SK-N-SH treated with all-trans-retinoic acid at 6 μM for 48 hours (cell line): Measurements from ENCODE around the gene MED8.

Experiments
- BACH2 ChIP-seq: fragments of 250-450 bp; sonication (Bioruptor Pico); IDR thresholded peaks from 2 replicates; pipeline ENCODE4 v1.9.0; 2021; ENCODE audit warnings: mild to moderate bottlenecking, borderline replicate concordance
- CREB5 ChIP-seq: fragments of 250-450 bp; sonication (Bioruptor Pico); IDR thresholded peaks from 2 replicates; pipeline ENCODE4 v1.5.1; 2020; ENCODE audit warnings: low read depth, mild to moderate bottlenecking, moderate library complexity
- ESRRG ChIP-seq: fragments of 250-450 bp; sonication (Bioruptor Pico); IDR thresholded peaks from 2 replicates; pipeline ENCODE4 v1.6.1; 2021; ENCODE audit warnings: mild to moderate bottlenecking
- PATZ1 ChIP-seq: fragments of 250-450 bp; sonication (Bioruptor Pico); IDR thresholded peaks from 2 replicates; pipeline ENCODE4 v1.8.0; 2020; ENCODE audit warnings: mild to moderate bottlenecking, moderate library complexity, borderline replicate concordance
- POU6F1 ChIP-seq: fragments of 250-450 bp; sonication (Bioruptor Pico); IDR thresholded peaks from 2 replicates; pipeline ENCODE4 v1.8.0; 2021; ENCODE audit warnings: low read depth, mild to moderate bottlenecking, moderate library complexity, borderline replicate concordance
- RARB ChIP-seq: fragments of 250-450 bp; sonication (Bioruptor Pico); IDR thresholded peaks from 2 replicates; pipeline ENCODE4 v1.8.0; 2021; ENCODE audit warnings: mild to moderate bottlenecking, moderate library complexity
- TCF4 ChIP-seq: fragments of 250-450 bp; sonication (Bioruptor Pico); IDR thresholded peaks from 2 replicates; pipeline ENCODE4 v1.8.0; 2021; ENCODE audit warnings: mild to moderate bottlenecking, moderate library complexity, borderline replicate concordance
- ZFP3 ChIP-seq: fragments of 250-450 bp; sonication (Bioruptor Pico); IDR thresholded peaks from 2 replicates; pipeline ENCODE4 v1.5.0; 2020; ENCODE audit warnings: mild to moderate bottlenecking, moderate library complexity
- ZNF70 ChIP-seq: fragments of 450-650 bp; formaldehyde crosslinking; IDR thresholded peaks from 2 replicates; pipeline ENCODE4 v1.5.0; 2020; ENCODE audit warnings: mild to moderate bottlenecking, moderate library complexity

- TF ChIP-seq RARB (CRISPR knock-in tag) (no peak), PATZ1 (no peak), BACH2 (CRISPR knock-in tag) (no peak), CREB5 (no peak), TCF4 (CRISPR knock-in tag) (no peak), POU6F1 (no peak), ZFP3 (no peak), ZNF70 (no peak), ESRRG (no peak)
Measured at GRCh38 chr1:43419627-43420425, 30.2 kb upstream of the MED8 start.
